GM13976 (cell line): ENCODE measurements around the gene NGEF.

ENCODE experiments used
- DNase-seq: peaks from one replicate; pipeline ENCODE4 v3.0.0; 2012; ENCODE audit warnings: low spot score
- CTCF ChIP-seq: IDR thresholded peaks from 2 replicates; pipeline ENCODE4 v1.5.1; 2012; ENCODE audit warnings: borderline replicate concordance, mild to moderate bottlenecking; ENCODE audit not compliant: insufficient read depth; ENCODE audit errors: extremely low read depth, missing control alignments, control extremely low read depth
- in situ Hi-C: fragments of 300-500 bp; cut with MboI; formaldehyde crosslinking; loops from one replicate; pipeline ENCODE4 v1.12.0; 2022; ENCODE audit warnings: low sequenced_read_pairs, mixed read lengths, inconsistent platforms; ENCODE audit not compliant: unreplicated experiment

Gene NGEF

DNA sequence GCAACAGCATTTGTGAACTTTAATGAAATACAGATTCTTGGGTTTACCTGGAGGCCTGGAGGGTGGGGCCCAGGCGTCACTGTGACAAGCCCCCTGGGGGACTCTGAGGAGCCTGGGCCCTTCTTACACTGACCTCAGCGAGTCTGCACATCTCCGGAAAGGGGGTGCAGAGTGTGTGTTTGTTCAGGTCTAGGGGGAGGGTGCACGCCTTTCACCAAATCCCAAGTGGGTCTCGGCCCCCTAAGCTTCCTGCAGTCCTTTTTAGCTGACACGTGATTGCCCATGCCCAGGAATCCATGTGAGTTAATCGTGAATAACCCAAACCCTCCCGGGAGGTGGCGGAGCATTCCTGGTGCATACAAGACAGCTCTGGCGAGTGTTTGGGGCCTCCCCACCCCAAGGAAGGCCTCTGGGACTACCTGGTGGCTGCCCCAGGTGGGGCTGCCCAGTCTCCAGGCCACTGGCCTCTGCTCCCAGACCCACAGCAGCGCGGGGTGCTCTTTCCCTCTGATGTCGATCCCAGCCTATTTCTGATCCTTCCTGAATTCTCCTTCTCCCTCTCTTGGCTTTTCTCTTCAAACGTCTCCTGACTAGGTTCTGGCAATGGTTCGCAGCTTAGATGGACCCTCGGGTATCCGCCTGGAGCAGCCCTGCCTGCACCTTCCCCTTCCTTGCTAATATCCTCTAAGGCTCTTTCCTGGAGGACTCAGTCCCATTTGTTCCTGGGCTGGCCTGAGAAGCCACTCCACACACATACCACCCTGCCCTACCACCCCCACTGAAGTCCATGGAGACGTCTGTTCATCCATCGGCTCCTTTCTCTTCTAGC lies 10.0 kb downstream of the NGEF start:
- no peak for TF ChIP-seq CTCF
- DNase-seq: no peak
- in situ Hi-C loops: no loop called here

GRCh38 chr2:233000886-233001750 lies 11.9 kb downstream of the NGEF start:
- in situ Hi-C loops: no loop called here
- TF ChIP-seq CTCF: no peak

DNA sequence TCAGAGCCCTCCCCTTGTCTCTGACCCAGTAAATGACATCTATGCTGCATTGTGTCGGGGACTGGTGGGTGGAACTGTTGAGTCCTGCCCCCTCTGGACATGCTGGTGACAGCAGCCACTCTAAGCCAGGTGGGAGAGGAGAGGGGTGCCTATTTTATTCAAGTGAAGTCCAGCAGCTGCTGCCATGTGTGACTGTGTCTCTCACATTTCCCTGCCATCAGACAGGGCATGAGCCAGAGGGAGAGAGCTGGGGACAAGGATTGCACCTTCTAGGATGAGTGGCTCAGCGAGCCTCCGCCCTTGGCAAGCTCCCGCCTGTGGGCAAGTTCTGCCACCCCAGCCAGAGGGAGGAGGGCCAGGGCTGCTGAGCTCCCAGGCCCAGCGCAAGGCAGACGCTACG lies 13.7 kb downstream of the NGEF start:
- DNase-seq: no peak
- in situ Hi-C loops: no loop called here
- TF ChIP-seq CTCF: no peak

More at GRCh38 chr2:233000886-233001750, 11.9 kb downstream of the NGEF start:
- no peak for DNase-seq

DNA sequence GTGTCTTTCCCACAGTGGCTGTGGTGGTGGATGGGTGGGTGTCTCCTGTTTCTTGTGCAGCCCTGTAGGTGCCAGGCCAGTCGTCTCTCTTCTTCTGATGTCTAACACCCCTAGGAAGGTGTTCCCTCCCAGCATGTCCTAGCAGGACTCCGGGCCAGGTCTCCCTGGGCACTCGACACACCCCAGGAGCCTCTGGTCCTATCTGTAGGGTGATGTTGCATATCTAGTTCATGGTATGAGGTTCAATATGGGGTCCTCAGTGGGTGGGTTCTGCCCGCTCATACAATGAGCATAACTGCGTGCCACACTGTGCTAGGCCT lies 14.4 kb downstream of the NGEF start:
- TF ChIP-seq CTCF: no peak
- in situ Hi-C loops: no loop called here
- DNase-seq: no peak

DNA sequence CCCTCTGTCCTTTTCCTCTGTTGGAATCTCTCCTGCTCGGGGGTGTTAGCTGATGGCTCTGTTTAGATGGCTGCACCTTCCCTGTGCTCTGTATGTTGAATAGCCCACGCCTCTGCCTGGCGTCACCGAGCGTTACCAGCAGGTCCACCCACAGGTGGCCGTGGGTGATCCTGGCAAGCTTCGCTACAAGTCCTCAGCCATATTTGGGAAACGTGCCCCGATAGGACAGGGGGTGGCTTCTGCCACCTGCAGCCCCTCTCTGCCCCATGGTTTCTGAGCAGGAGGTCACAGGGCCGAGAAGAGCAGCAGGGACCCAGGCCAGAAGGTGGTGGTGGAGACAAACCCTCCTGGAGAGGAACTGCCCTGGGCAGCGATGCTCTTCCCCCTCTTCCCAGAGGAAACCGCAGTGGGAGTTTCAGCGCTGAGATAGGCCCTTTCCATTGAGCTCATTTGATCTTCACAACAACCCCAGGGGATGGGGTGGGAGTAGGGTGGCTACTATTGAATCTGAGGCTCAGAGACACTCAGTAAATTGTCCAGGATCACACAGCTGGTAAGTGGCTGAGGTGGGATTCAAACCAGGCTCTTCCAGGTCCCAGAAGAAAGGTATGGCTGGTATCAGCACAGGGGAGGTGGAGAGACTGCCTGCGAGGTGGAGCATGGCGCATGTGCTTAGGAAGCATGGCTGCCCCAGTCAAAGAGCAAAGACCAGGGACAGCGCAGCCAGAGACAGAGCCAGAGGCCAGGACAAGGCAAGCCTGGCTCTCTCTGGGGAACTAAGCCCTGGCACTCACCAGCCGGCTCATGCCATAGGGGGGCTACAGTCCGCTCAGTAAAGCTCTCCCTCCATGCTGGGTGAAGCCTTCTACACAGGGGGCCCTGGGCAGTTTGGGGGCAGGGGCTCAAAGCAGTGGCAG lies 15.0 kb downstream of the NGEF start:
- DNase-seq: no peak
- TF ChIP-seq CTCF: no peak
- in situ Hi-C loops: no loop called here

DNA sequence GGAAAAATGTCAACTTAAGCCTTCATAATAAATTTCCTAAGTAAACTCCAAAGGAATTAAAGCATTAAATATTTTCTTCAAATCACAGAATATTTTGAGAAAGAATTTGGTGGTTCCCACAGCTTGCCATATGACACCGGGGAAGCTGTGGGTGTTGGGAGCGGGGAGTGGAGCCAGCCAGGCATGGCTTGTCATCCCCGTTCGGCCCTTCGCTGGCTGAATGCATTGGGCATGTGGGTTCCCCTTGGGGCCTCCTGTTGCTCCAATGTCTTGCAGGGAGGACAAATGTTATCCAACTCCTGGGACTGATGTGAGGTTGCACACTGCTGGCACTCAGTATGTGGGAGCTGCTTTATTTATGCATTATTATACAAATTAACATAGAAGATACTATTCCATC lies 18.6 kb downstream of the NGEF start:
- in situ Hi-C loops: no loop called here
- TF ChIP-seq CTCF: no peak
- DNase-seq: no peak
